K562 (cell line): Measurements from ENCODE around the gene INO80E. TPM values are rescaled to one million over a fixed set of nuclear protein-coding genes. Genes with fewer than 3 reads are reported as not detected.

Experiments used
- ATAC-seq: fragments of 200-7000 bp; cut with Tn5 transposase; 3 replicates; pipeline ENCODE4 v1.9.1; 2020; ENCODE audit warnings: moderate library complexity
- BruUV-seq: library from RNA; stranded (reverse); fragments of 400-500 nt; replicated peaks from 2 replicates; lab custom pipeline; 2021; lab: Mats Ljungman, UMichigan
- CTCF ChIA-PET: fragments of 300-600 bp; formaldehyde crosslinking; extraction: SDS; loops from one replicate; lab custom pipeline; 2021; ENCODE audit warnings: low intra/inter-chr PET ratio; lab: Yijun Ruan, JAX
- POLR2A ChIA-PET: fragments of 300-600, 350-650 bp; sonication (Branson Sonifier 250); formaldehyde crosslinking; extraction: SDS; loops from one replicate; lab custom pipeline; 2021; ENCODE audit warnings: antibody characterized with exemption, inconsistent platforms; lab: Yijun Ruan, JAX
- DNase-seq, 4 experiments: peaks; one replicate each; pipeline versions ENCODE4 v3.0.0 to v3.0.0-alpha.2; 2011 to 2018; ENCODE audit warnings: low spot score in 3 of 4, mixed read lengths in 3 of 4; ENCODE audit errors: extremely low read depth in 1 of 4
- FAIRE-seq: peaks from 2 replicates; lab custom pipeline; 2011; peaks lifted over from hg19 to GRCh38; lab: Jason Lieb, UNC
- H2AFZ ChIP-seq: 2 replicates; pipeline ENCODE4 v1.6.0; 2011; ENCODE audit warnings: low read depth, low read length, control low read depth, inconsistent platforms
- H3K27ac ChIP-seq: fragments of 200-600 bp; 3 replicates; pipeline ENCODE4 v1.8.0; 2011; ENCODE audit warnings: low read depth, mild to moderate bottlenecking, control low read depth, inconsistent platforms, low read length, moderate library complexity, mixed read lengths; ENCODE audit errors: extremely low read depth
- H3K27me3 ChIP-seq, 2 experiments: fragments of 300-600 bp in 1 of 2; 2 replicates in 1 of 2; 3 replicates in 1 of 2; pipeline versions ENCODE4 v1.6.0 to v1.8.0; 2011; ENCODE audit warnings: inconsistent platforms in 2 of 2, low read length in 2 of 2, mild to moderate bottlenecking in 1 of 2, mixed read lengths in 1 of 2, moderate library complexity in 1 of 2; ENCODE audit not compliant: control insufficient read depth in 2 of 2, insufficient read depth in 2 of 2
- H3K36me3 ChIP-seq: fragments of 300-600 bp; 3 replicates; pipeline ENCODE4 v1.8.0; 2011; ENCODE audit warnings: mild to moderate bottlenecking, low read length, inconsistent platforms; ENCODE audit not compliant: control insufficient read depth, insufficient read depth
- H3K4me1 ChIP-seq, 2 experiments: fragments of 200-600 bp in 1 of 2; replicated peaks in 1 of 2; 2 replicates in 1 of 2; 3 replicates in 1 of 2; pipeline versions ENCODE4 v1.5.1 to v1.8.0; 2011; ENCODE audit warnings: inconsistent platforms in 2 of 2, low read length in 2 of 2, mild to moderate bottlenecking in 1 of 2, mixed read lengths in 1 of 2, moderate library complexity in 1 of 2; ENCODE audit not compliant: control insufficient read depth in 2 of 2, insufficient read depth in 2 of 2
- H3K4me2 ChIP-seq: 2 replicates; pipeline ENCODE4 v1.6.1; 2011; ENCODE audit warnings: low read length, control low read depth, inconsistent platforms, mixed read lengths; ENCODE audit not compliant: insufficient read depth
- H3K4me3 ChIP-seq: fragments of 200-600 bp; sonication (generic), shearing (Covaris generic); 2 replicates; pipeline ENCODE4 v1.5.1; 2016; ENCODE audit warnings: control low read depth, inconsistent platforms
- H3K79me2 ChIP-seq: fragments of 200-600 bp; 3 replicates; pipeline ENCODE4 v1.8.0; 2011; ENCODE audit warnings: low read length, inconsistent platforms; ENCODE audit not compliant: control insufficient read depth, insufficient read depth
- H3K9ac ChIP-seq, 2 experiments: 2 replicates each; pipeline versions ENCODE4 v1.6.0 to v1.6.1; 2011; ENCODE audit warnings: low read depth in 2 of 2, low read length in 2 of 2, control low read depth in 1 of 2, inconsistent platforms in 1 of 2, mild to moderate bottlenecking in 1 of 2, mixed read lengths in 1 of 2; ENCODE audit not compliant: insufficient read depth in 1 of 2
- H3K9me1 ChIP-seq: one replicate; pipeline ENCODE4 v1.6.0; 2011; ENCODE audit warnings: inconsistent platforms, mild to moderate bottlenecking, low read length, moderate library complexity; ENCODE audit not compliant: control insufficient read depth, insufficient read depth
- H3K9me3 ChIP-seq: replicated peaks from 2 replicates; pipeline ENCODE4 v1.5.1; 2011; ENCODE audit warnings: low read depth, low read length, inconsistent platforms; ENCODE audit not compliant: control insufficient read depth, insufficient read depth
- H4K20me1 ChIP-seq: replicated peaks from 2 replicates; pipeline ENCODE4 v1.6.1; 2011; ENCODE audit warnings: low read length, inconsistent platforms, mixed read lengths; ENCODE audit not compliant: control insufficient read depth, insufficient read depth
- LCOR ChIP-seq: sonication (generic); formaldehyde crosslinking; IDR thresholded peaks from 2 replicates; pipeline ENCODE4 v1.8.0; 2022; ENCODE audit warnings: mild to moderate bottlenecking, missing genetic modification reagents
- POLR2G ChIP-seq: fragments of 200-400 bp; formaldehyde crosslinking; IDR thresholded peaks from 2 replicates; pipeline ENCODE4 v1.6.1; 2017; ENCODE audit warnings: low read depth, mild to moderate bottlenecking, antibody characterized with exemption, low read length, moderate library complexity
- WGBS: fragments of 100-300 bp; shearing (Covaris generic); methylation state at CpG from one replicate; pipeline ENCODE4 v1.1.6; 2016; ENCODE audit warnings: low coverage, mixed read lengths; ENCODE audit not compliant: insufficient coverage; ENCODE audit errors: missing lambda C conversion rate; 5-methylcytosine and 5-hydroxymethylcytosine counted together
- in situ Hi-C: fragments of 300-500 bp; cut with MboI; formaldehyde crosslinking; loops from 4 replicates; pipeline ENCODE4 v1.15.0; 2018; ENCODE audit warnings: inconsistent platforms, mixed read lengths
- intact Hi-C: fragments of 100-400 bp; cut with micrococcal nuclease; formaldehyde crosslinking; loops from 2 replicates; pipeline ENCODE4 v1.14.2; 2022
- polyA plus RNA-seq, 8 experiments: library from polyadenylated mRNA; depleted of rRNA in 4 of 8; stranded (reverse) in 5 of 8; unstranded in 3 of 8; fragments of >200 nt; fragmentation: Nextera tagmentation in 2 of 8; fragmentation: Illumina TruSeq in 1 of 8; extraction: Ambion mirVana in 2 of 8; extraction: Trizol in 1 of 8; gene quantifications; 2 replicates each; pipeline versions ENCODE4 v1.2.1 to v1.2.3, GENCODE V29; 2011 to 2014; ENCODE audit warnings: inconsistent platforms in 1 of 8, missing spikeins in 1 of 8
- total RNA-seq, 7 experiments: library from RNA; depleted of rRNA in 6 of 7; stranded (reverse); fragments of >200 nt in 6 of 7; fragmentation: Illumina TruSeq in 2 of 7; extraction: Trizol in 2 of 7; gene quantifications; 2 replicates each; pipeline versions ENCODE4 v1.2.1 to v1.2.3, GENCODE V29; 2011 to 2021; ENCODE audit warnings: low replicate concordance in 1 of 7
- TF ChIP-seq, protein P1 (sequence below), 3 experiments: fragments of 200-800 bp in 1 of 3; sonication (Bioruptor generic) in 1 of 3; sonication (generic) in 1 of 3; formaldehyde crosslinking in 1 of 3; IDR thresholded peaks; 2 replicates each; pipeline versions ENCODE4 v1.6.1 to v1.8.0; 2016 to 2022; ENCODE audit warnings: mild to moderate bottlenecking in 2 of 3, missing compliant biosample characterization in 2 of 3, missing genetic modification characterization in 2 of 3, missing genetic modification reagents in 1 of 3

The INO80E gene
- total and polyA plus RNA-seq, 9 of the 15 experiments (the other 6 are each of a cell fraction or from before 2014, with no cell fraction given), result 0.31 to 102 (median 49.3) TPM

GRCh38 chr16:30003670-30004423 is 7.8 kb downstream of the INO80E start:
- Histone ChIP-seq H3K27ac (no peak overlapping the region), H3K9me1 (no peaks in the 10 kb centered on the region), H3K79me2 (no peaks in the 10 kb centered on the region), H3K4me2 (no peak overlapping the region), H3K36me3 (peaks cover 16% of the 10 kb centered on the region; the same call in 1 of the 3 replicates), H3K9ac (peak overlapping the region in 1 of 2 experiments; percentile 71; a peak in 2 of 4 replicates), H3K4me3 (no peak overlapping the region), H3K4me1 (peaks cover 0 to 58% of the 10 kb centered on the region in 2 experiments; a peak in 2 of 5 replicates), H4K20me1 (peaks cover 5% of the 10 kb centered on the region; the same call in 1 of the 2 replicates), H3K9me3 (no peaks in the 10 kb centered on the region), H2AFZ (no peak overlapping the region), H3K27me3 (no peaks in the 10 kb centered on the region)
- DNase-seq (no peak), FAIRE-seq (no peak), ATAC-seq (no peak)
- BruUV-seq, result no TSS peak
- ChIA-PET CTCF (interaction anchor here (0.6 kb wide), 1 partner anchor 86 kb away, joined by 3 read pairs; no protein-coding TSS in a partner anchor), POLR2A (interaction anchor here (0.6 to 0.7 kb wide), 2 partner anchors 13 to 18 kb away, joined by 3 read pairs; no protein-coding TSS in a partner anchor)
- 77% methylated on average over 16 of the region's 17 CpGs for WGBS
- in situ Hi-C loops (no loop called here), intact Hi-C loops (no loop called here)
- peak; percentile 20; the same call in 1 of the 2 replicates for TF ChIP-seq POLR2G
- no peak for TF ChIP-seq LCOR (CRISPR knock-in tag)
- TF ChIP-seq, protein P1, sequence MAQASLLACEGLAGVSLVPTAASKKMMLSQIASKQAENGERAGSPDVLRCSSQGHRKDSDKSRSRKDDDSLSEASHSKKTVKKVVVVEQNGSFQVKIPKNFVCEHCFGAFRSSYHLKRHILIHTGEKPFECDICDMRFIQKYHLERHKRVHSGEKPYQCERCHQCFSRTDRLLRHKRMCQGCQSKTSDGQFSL (CRISPR knock-in tag; IDR thresholded peaks at IDR 0.05), result 0 out of 2 replicates have a peak, but pooled peaks have one; percentile 35
- TF ChIP-seq, protein P1 (tag; IDR thresholded peaks at IDR 0.05), result no peak
